T-helper 2 cell (primary cell): Measurements from ENCODE around the gene UGT1A6.

Experiments
- DNase-seq, 5 experiments: peaks; one replicate each; pipeline versions ENCODE4 v3.0.0 to v3.0.0-alpha.2; 2012 to 2022

The UGT1A6 gene

GRCh38 chr2:233772153-233772552 lies 79.5 kb downstream of the UGT1A6 start:
- no peak for DNase-seq

- DNase-seq = no peak
These were observed 79.9 kb downstream of the UGT1A6 start for GRCh38 chr2:233772583-233772982.

- no peak for DNase-seq
These were observed 81.2 kb downstream of the UGT1A6 start for GRCh38 chr2:233773854-233774253.

GRCh38 chr2:233775414-233775813 lies 82.7 kb downstream of the UGT1A6 start:
- DNase-seq = no peak

- DNase-seq = no peak
These were observed 85.3 kb downstream of the UGT1A6 start, which contains the start of gene MROH2A for GRCh38 chr2:233778030-233778429. TSS of gene MROH2A (plus strand) at chr2:233778330. CDS start at chr2:233779359, 1,029 bp downstream.

- no peak for DNase-seq
These were observed 87.0 kb downstream of the UGT1A6 start for GRCh38 chr2:233779722-233780121.

GRCh38 chr2:233780771-233781170 lies 88.1 kb downstream of the UGT1A6 start:
- no peak for DNase-seq

- DNase-seq = no peak
These were observed 96.9 kb downstream of the UGT1A6 start for GRCh38 chr2:233789554-233789953.

GRCh38 chr2:233791151-233791882 lies 98.6 kb downstream of the UGT1A6 start:
- no peak for DNase-seq

- no peak for DNase-seq
These were observed 99.2 kb downstream of the UGT1A6 start for GRCh38 chr2:233791883-233792329.

GRCh38 chr2:233792720-233793119 lies 100.0 kb downstream of the UGT1A6 start:
- DNase-seq = no peak

- no peak for DNase-seq
These were observed 100.9 kb downstream of the UGT1A6 start for GRCh38 chr2:233793465-233794127.

- no peak for DNase-seq
These were observed 101.5 kb downstream of the UGT1A6 start for GRCh38 chr2:233794128-233794658.

GRCh38 chr2:233795735-233796171 lies 103.1 kb downstream of the UGT1A6 start:
- DNase-seq = no peak

GRCh38 chr2:233796254-233796653 lies 103.6 kb downstream of the UGT1A6 start:
- no peak for DNase-seq

- DNase-seq = no peak
These were observed 105.8 kb downstream of the UGT1A6 start for GRCh38 chr2:233798335-233799086.

- DNase-seq = no peak
These were observed 106.5 kb downstream of the UGT1A6 start for GRCh38 chr2:233799087-233799665.

GRCh38 chr2:233799716-233800115 lies 107.0 kb downstream of the UGT1A6 start:
- no peak for DNase-seq

- no peak for DNase-seq
These were observed 107.5 kb downstream of the UGT1A6 start for GRCh38 chr2:233800208-233800607.

GRCh38 chr2:233801357-233802131 lies 108.9 kb downstream of the UGT1A6 start:
- DNase-seq = no peak

- no peak for DNase-seq
These were observed 109.6 kb downstream of the UGT1A6 start for GRCh38 chr2:233802132-233802815.
